CD14-positive monocyte (primary cell): ENCODE measurements around the gene CXCR1. TPM values are rescaled to one million over a fixed set of nuclear protein-coding genes. Genes with fewer than 3 reads are reported as not detected.

Source experiments
- DNase-seq, 3 donors: peaks; one replicate each; pipeline ENCODE4 v3.0.0-alpha.2; 2011 to 2022
- H2AFZ ChIP-seq: 2 replicates; pipeline ENCODE4 v1.6.0; 2012; ENCODE audit warnings: mild to moderate bottlenecking, low read depth, low read length, inconsistent platforms; ENCODE audit not compliant: insufficient read depth, poor library complexity, severe bottlenecking
- H3K27ac ChIP-seq, 2 donors: 1 replicate in 1 of 2; 2 replicates in 1 of 2; pipeline ENCODE4 v1.5.1; 2012 to 2013; ENCODE audit warnings: low read length in 2 of 2, control low read depth in 1 of 2, inconsistent platforms in 1 of 2, low read depth in 1 of 2, mild to moderate bottlenecking in 1 of 2
- H3K27me3 ChIP-seq, 2 donors: one replicate each; pipeline versions ENCODE4 v1.6.0 to v1.6.1; 2011 to 2013; ENCODE audit warnings: low read length in 2 of 2; ENCODE audit not compliant: control insufficient read depth in 2 of 2, insufficient read depth in 2 of 2
- H3K36me3 ChIP-seq, 2 donors: replicated peaks in 1 of 2; 1 replicate in 1 of 2; 2 replicates in 1 of 2; pipeline versions ENCODE4 v1.5.1 to v1.6.1; 2012 to 2013; ENCODE audit warnings: low read length in 2 of 2, control low read depth in 1 of 2, inconsistent platforms in 1 of 2, mild to moderate bottlenecking in 1 of 2; ENCODE audit not compliant: insufficient read depth in 2 of 2, control insufficient read depth in 1 of 2
- H3K4me1 ChIP-seq, 2 donors: 1 replicate in 1 of 2; 2 replicates in 1 of 2; pipeline versions ENCODE4 v1.5.1 to v1.6.1; 2012 to 2013; ENCODE audit warnings: low read length in 2 of 2, control low read depth in 1 of 2, inconsistent platforms in 1 of 2, mild to moderate bottlenecking in 1 of 2, moderate library complexity in 1 of 2; ENCODE audit not compliant: insufficient read depth in 2 of 2, control insufficient read depth in 1 of 2
- H3K4me2 ChIP-seq: replicated peaks from 2 replicates; pipeline ENCODE3; 2012; ENCODE audit warnings: low read length, moderate library complexity, mild to moderate bottlenecking; ENCODE audit not compliant: poor library complexity, severe bottlenecking; ENCODE audit errors: extremely low read depth
- H3K4me3 ChIP-seq, 3 experiments: fragments of 200-600 bp in 1 of 3; sonication (generic) in 1 of 3; replicated peaks in 1 of 3; 1 replicate in 2 of 3; 2 replicates in 1 of 3; pipeline ENCODE4 v1.5.1; 2011 to 2013; ENCODE audit warnings: low read length in 3 of 3, mild to moderate bottlenecking in 3 of 3, control low read depth in 2 of 3, low read depth in 2 of 3, inconsistent platforms in 1 of 3, moderate library complexity in 1 of 3
- H3K79me2 ChIP-seq: 2 replicates; pipeline ENCODE4 v1.6.0; 2012; ENCODE audit warnings: mild to moderate bottlenecking, control low read depth, inconsistent platforms, low read length, moderate library complexity; ENCODE audit not compliant: insufficient read depth
- H3K9ac ChIP-seq: 2 replicates; pipeline ENCODE4 v1.6.0; 2017; ENCODE audit warnings: low read length, mild to moderate bottlenecking; ENCODE audit not compliant: insufficient read depth, poor library complexity, severe bottlenecking
- H3K9me3 ChIP-seq, 2 donors: replicated peaks in 1 of 2; 1 replicate in 1 of 2; 2 replicates in 1 of 2; pipeline versions ENCODE4 v1.5.1 to v1.6.1; 2012 to 2013; ENCODE audit warnings: low read length in 2 of 2, control low read depth in 1 of 2; ENCODE audit not compliant: control insufficient read depth in 1 of 2, insufficient read depth in 1 of 2
- H4K20me1 ChIP-seq: 2 replicates; pipeline ENCODE4 v1.6.0; 2012; ENCODE audit warnings: mild to moderate bottlenecking, low read length, control low read depth, moderate library complexity; ENCODE audit not compliant: insufficient read depth
- H3K27ac Mint-ChIP-seq, 7 donors: one replicate each; pipeline ENCODE4 v1.8.0; 2020; ENCODE audit warnings: mild to moderate bottlenecking in 7 of 7, mixed read lengths in 7 of 7, moderate library complexity in 6 of 7, inconsistent platforms in 2 of 7
- H3K27me3 Mint-ChIP-seq, 3 donors: one replicate each; pipeline ENCODE4 v1.8.0; 2021 to 2022; ENCODE audit warnings: low read depth in 3 of 3, mild to moderate bottlenecking in 3 of 3, mixed read lengths in 3 of 3, moderate library complexity in 3 of 3, inconsistent platforms in 1 of 3
- H3K36me3 Mint-ChIP-seq, 2 donors: one replicate each; pipeline ENCODE4 v1.8.0; 2020; ENCODE audit warnings: mixed read lengths in 2 of 2, inconsistent platforms in 1 of 2, mild to moderate bottlenecking in 1 of 2
- H3K4me1 Mint-ChIP-seq: one replicate; pipeline ENCODE4 v1.8.0; 2020; ENCODE audit warnings: mild to moderate bottlenecking, mixed read lengths
- H3K4me3 Mint-ChIP-seq, 2 donors: one replicate each; pipeline ENCODE4 v1.8.0; 2020; ENCODE audit warnings: mild to moderate bottlenecking in 2 of 2, mixed read lengths in 2 of 2, moderate library complexity in 1 of 2
- H3K9me3 Mint-ChIP-seq, 7 donors: one replicate each; pipeline ENCODE4 v1.8.0; 2020 to 2022; ENCODE audit warnings: mixed read lengths in 7 of 7, mild to moderate bottlenecking in 6 of 7, moderate library complexity in 6 of 7, inconsistent platforms in 2 of 7
- WGBS: methylation state at CpG from one replicate; pipeline ENCODE4 v1.1.5; 2013; ENCODE audit warnings: missing lambda C conversion rate; ENCODE audit not compliant: insufficient coverage; 5-methylcytosine and 5-hydroxymethylcytosine counted together
- intact Hi-C, 2 donors: fragments of 100-400 bp; cut with micrococcal nuclease; formaldehyde crosslinking; loops; one replicate each; pipeline versions ENCODE4 v1.15.0 to v1.15.1; 2023
- polyA plus RNA-seq, 3 donors: library from polyadenylated mRNA; depleted of rRNA in 1 of 3; unstranded in 2 of 3; stranded (reverse) in 1 of 3; fragments of 300-500 nt in 2 of 3; fragments of >200 nt in 1 of 3; fragmentation: Illumina TruSeq in 2 of 3; gene quantifications; 1 replicate in 2 of 3; 2 replicates in 1 of 3; pipeline ENCODE4 v1.2.3, GENCODE V29; 2012 to 2021
- TF ChIP-seq, protein P1 (sequence below): fragments of 200-600 bp; IDR thresholded peaks from one replicate; pipeline ENCODE4 v1.8.0; 2022; ENCODE audit warnings: antibody characterized with exemption, mild to moderate bottlenecking

The CXCR1 gene
- polyA plus RNA-seq, 3 donors = 0.44 to 2.4 (median 0.59) TPM

DNA sequence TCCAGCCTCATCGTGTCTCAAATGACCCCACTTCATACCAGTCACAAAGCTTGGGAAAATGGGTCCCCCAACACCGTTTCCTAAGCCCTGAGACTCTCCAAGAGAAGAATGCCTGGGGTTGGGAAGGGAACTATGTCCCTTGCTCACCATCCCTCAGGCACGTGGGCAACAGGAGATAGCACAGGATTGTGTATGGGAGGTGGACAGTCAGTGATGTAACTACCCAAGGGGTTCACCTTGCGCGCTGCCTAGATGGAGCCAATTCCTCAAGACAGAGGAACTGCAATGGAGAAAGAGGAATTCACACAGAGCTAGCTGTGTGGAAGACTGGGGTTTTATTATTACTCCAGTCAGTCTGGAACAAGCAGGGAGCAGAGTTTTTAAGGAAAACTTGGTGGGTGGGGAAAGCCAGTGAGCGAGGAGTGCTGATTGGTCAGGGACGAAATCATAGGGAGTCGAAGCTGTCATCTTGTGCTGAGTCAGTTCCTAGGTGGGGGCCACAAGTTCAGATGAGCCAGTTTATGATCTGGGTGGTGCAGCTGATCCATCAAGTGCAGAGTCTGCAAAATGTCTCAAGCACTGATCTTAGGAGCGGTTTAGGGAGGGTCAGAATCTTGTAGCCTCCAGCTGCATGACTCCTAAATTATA, 13.8 kb upstream of the CXCR1 start:
- WGBS = 61% methylated on average over 5 of the region's 9 CpGs
- no peaks in the 10 kb centered on the region for H3K79me2 ChIP-seq
- H3K27ac Mint-ChIP-seq = peak overlapping the region in 1 of 7 donors; percentile 67

DNA sequence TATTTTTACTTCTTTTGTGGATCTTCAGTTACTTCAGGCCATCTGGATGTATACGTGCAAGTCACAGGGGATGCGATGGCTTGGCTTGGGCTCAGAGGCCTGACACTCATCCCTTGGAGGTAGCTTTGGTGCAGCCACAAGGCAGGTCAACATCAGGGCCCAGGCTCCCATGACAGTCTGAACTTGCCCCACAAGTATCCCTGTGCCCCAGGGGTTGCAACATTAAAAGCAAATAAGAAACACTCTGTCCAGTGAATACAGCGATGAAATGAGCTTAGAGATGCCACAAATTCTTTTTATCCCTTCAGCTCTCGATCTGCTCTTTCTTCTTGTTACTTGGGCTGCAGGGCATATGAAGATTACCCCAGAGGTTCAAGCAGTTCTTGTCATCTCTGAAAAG, 13.0 kb upstream of the CXCR1 start:
- no peaks in the 10 kb centered on the region for H3K36me3 Mint-ChIP-seq
- H3K27ac Mint-ChIP-seq = no peak overlapping the region
- Histone ChIP-seq H3K4me3 (no peak overlapping the region), H3K9me3 (no peaks in the 10 kb centered on the region), H3K9ac (no peak overlapping the region), H3K79me2 (no peaks in the 10 kb centered on the region), H3K27ac (no peak overlapping the region), H3K4me2 (no peak overlapping the region), H2AFZ (no peak overlapping the region), H3K27me3 (no peaks in the 10 kb centered on the region), H3K36me3 (no peaks in the 10 kb centered on the region), H4K20me1 (no peaks in the 10 kb centered on the region), H3K4me1 (no peaks in the 10 kb centered on the region)
- intact Hi-C loops = loop anchor here in 1 of 2 donors (10.0 kb wide), 1 partner anchor 295 kb away; no protein-coding TSS in a partner anchor
- WGBS = 93% methylated on average over 3 of the region's 4 CpGs
- DNase-seq = no peak
- H3K27me3 Mint-ChIP-seq = peaks cover 0 to 4% (median 1%) of the 10 kb centered on the region in 3 donors
- H3K4me1 Mint-ChIP-seq = peaks cover 4% of the 10 kb centered on the region
- H3K4me3 Mint-ChIP-seq = no peak overlapping the region
- TF ChIP-seq, protein P1, sequence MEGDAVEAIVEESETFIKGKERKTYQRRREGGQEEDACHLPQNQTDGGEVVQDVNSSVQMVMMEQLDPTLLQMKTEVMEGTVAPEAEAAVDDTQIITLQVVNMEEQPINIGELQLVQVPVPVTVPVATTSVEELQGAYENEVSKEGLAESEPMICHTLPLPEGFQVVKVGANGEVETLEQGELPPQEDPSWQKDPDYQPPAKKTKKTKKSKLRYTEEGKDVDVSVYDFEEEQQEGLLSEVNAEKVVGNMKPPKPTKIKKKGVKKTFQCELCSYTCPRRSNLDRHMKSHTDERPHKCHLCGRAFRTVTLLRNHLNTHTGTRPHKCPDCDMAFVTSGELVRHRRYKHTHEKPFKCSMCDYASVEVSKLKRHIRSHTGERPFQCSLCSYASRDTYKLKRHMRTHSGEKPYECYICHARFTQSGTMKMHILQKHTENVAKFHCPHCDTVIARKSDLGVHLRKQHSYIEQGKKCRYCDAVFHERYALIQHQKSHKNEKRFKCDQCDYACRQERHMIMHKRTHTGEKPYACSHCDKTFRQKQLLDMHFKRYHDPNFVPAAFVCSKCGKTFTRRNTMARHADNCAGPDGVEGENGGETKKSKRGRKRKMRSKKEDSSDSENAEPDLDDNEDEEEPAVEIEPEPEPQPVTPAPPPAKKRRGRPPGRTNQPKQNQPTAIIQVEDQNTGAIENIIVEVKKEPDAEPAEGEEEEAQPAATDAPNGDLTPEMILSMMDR = no peak
- H3K9me3 Mint-ChIP-seq = peaks cover 0 to 4% (median 0%) of the 10 kb centered on the region in 7 donors

More for the DNA sequence above, 13.8 kb upstream of the CXCR1 start:
- no peaks in the 10 kb centered on the region for H3K9me3 ChIP-seq
- no peak overlapping the region for H3K4me3 ChIP-seq
- no peaks in the 10 kb centered on the region for H3K27me3 ChIP-seq
- no peaks in the 10 kb centered on the region for H3K4me1 ChIP-seq
- intact Hi-C loops = loop anchor here in 1 of 2 donors (10.0 kb wide), 1 partner anchor 294 kb away; no protein-coding TSS in a partner anchor
- H3K4me3 Mint-ChIP-seq = no peak overlapping the region
- TF ChIP-seq, protein P1 = no peak
- H3K4me1 Mint-ChIP-seq = peaks cover 4% of the 10 kb centered on the region
- no peak overlapping the region for H3K4me2 ChIP-seq
- no peak for DNase-seq
- H3K36me3 Mint-ChIP-seq = no peaks in the 10 kb centered on the region
- H3K9me3 Mint-ChIP-seq = peaks cover 0 to 4% (median 0%) of the 10 kb centered on the region in 7 donors
- peaks cover 1 to 4% (median 3%) of the 10 kb centered on the region in 3 donors for H3K27me3 Mint-ChIP-seq
- H4K20me1 ChIP-seq = no peaks in the 10 kb centered on the region
- no peak overlapping the region for H3K9ac ChIP-seq
- no peak overlapping the region for H2AFZ ChIP-seq
- no peak overlapping the region for H3K27ac ChIP-seq
- no peaks in the 10 kb centered on the region for H3K36me3 ChIP-seq
